HEK293 (cell line): Measurements from ENCODE around the gene CNN2.

Experiments used
- CTCF ChIA-PET: fragments of 350-600 bp; formaldehyde crosslinking; extraction: SDS; loops from one replicate; lab custom pipeline; 2021; ENCODE audit warnings: antibody characterized with exemption; lab: Yijun Ruan, JAX
- POLR2A ChIA-PET: fragments of 300-600 bp; formaldehyde crosslinking; extraction: SDS; loops from one replicate; lab custom pipeline; 2020; ENCODE audit warnings: antibody characterized with exemption, inconsistent platforms; lab: Yijun Ruan, JAX
- H3K27ac ChIP-seq: fragments of 200-500 bp; sonication (Bioruptor generic); 2 replicates; pipeline ENCODE4 v1.5.1; 2014; ENCODE audit warnings: low read depth, low read length, control low read depth, inconsistent platforms; ENCODE audit errors: extremely low read depth
- H3K36me3 ChIP-seq, 2 experiments: fragments of 200-500 bp in 1 of 2; sonication (Bioruptor generic) in 1 of 2; 1 replicate in 1 of 2; 2 replicates in 1 of 2; pipeline ENCODE4 v1.5.1; 2014 to 2017; ENCODE audit warnings: inconsistent platforms in 2 of 2, low read length in 2 of 2; ENCODE audit not compliant: control insufficient read depth in 2 of 2, insufficient read depth in 1 of 2
- H3K4me1 ChIP-seq: fragments of 200-500 bp; sonication (Bioruptor generic); 2 replicates; pipeline ENCODE4 v1.5.1; 2014; ENCODE audit warnings: mild to moderate bottlenecking, low read length, inconsistent platforms; ENCODE audit not compliant: control insufficient read depth, insufficient read depth
- H3K4me3 ChIP-seq: 2 replicates; pipeline ENCODE4 v1.5.1; 2011; ENCODE audit warnings: low read depth, mild to moderate bottlenecking, control low read depth, low read length, moderate library complexity
- H3K9me3 ChIP-seq: fragments of 200-500 bp; sonication (Bioruptor generic); 2 replicates; pipeline ENCODE4 v1.5.1; 2014; ENCODE audit warnings: low read depth, low read length, inconsistent platforms; ENCODE audit not compliant: control insufficient read depth, insufficient read depth
- BCL11B ChIP-seq: fragments of 450-650 bp; formaldehyde crosslinking; IDR thresholded peaks from 2 replicates; pipeline ENCODE4 v1.5.1; 2016; ENCODE audit warnings: low read depth, missing biosample characterization, missing genetic modification characterization
- HOXC10 ChIP-seq: sonication (generic); formaldehyde crosslinking; IDR thresholded peaks from 2 replicates; pipeline ENCODE4 v1.8.1; 2023; ENCODE audit warnings: mild to moderate bottlenecking, missing genetic modification reagents
- KLF17 ChIP-seq: fragments of 450-650 bp; formaldehyde crosslinking; IDR thresholded peaks from 2 replicates; pipeline ENCODE4 v1.5.1; 2016; ENCODE audit warnings: missing biosample characterization, missing genetic modification characterization
- MYNN ChIP-seq: fragments of 450-650 bp; formaldehyde crosslinking; IDR thresholded peaks from 2 replicates; pipeline ENCODE4 v1.5.1; 2016; ENCODE audit warnings: missing biosample characterization, missing genetic modification characterization, borderline replicate concordance
- PRDM2 ChIP-seq: fragments of 450-650 bp; formaldehyde crosslinking; IDR thresholded peaks from 2 replicates; pipeline ENCODE4 v1.5.1; 2016; ENCODE audit warnings: missing biosample characterization, missing genetic modification characterization, borderline replicate concordance
- SCRT2 ChIP-seq: fragments of 450-650 bp; formaldehyde crosslinking; IDR thresholded peaks from 2 replicates; pipeline ENCODE4 v1.5.1; 2016; ENCODE audit warnings: missing biosample characterization, missing genetic modification characterization
- TRIM28 ChIP-seq: IDR thresholded peaks from 2 replicates; pipeline ENCODE4 v1.6.1; 2011; ENCODE audit warnings: low read length, control low read depth, borderline replicate concordance
- WT1 ChIP-seq: fragments of 450-650 bp; formaldehyde crosslinking; IDR thresholded peaks from 2 replicates; pipeline ENCODE4 v1.5.1; 2016; ENCODE audit warnings: missing biosample characterization, missing genetic modification characterization
- ZBTB20 ChIP-seq: fragments of 450-650 bp; formaldehyde crosslinking; IDR thresholded peaks from 2 replicates; pipeline ENCODE4 v1.5.1; 2016; ENCODE audit warnings: missing biosample characterization, missing genetic modification characterization
- ZNF121 ChIP-seq: fragments of 450-650 bp; formaldehyde crosslinking; IDR thresholded peaks from 2 replicates; pipeline ENCODE4 v1.5.1; 2016; ENCODE audit warnings: missing biosample characterization, missing genetic modification characterization
- ZNF16 ChIP-seq: fragments of 450-650 bp; formaldehyde crosslinking; IDR thresholded peaks from 2 replicates; pipeline ENCODE4 v1.5.1; 2016; ENCODE audit warnings: low read depth, missing biosample characterization, missing genetic modification characterization
- ZNF211 ChIP-seq: fragments of 450-650 bp; formaldehyde crosslinking; IDR thresholded peaks from 2 replicates; pipeline ENCODE4 v1.5.1; 2016; ENCODE audit warnings: low read depth, missing biosample characterization, missing genetic modification characterization
- ZNF274 ChIP-seq, 2 experiments: fragments of 200-500 bp in 1 of 2; fragments of 450-650 bp in 1 of 2; sonication (Bioruptor generic) in 1 of 2; formaldehyde crosslinking in 1 of 2; IDR thresholded peaks; 2 replicates each; pipeline versions ENCODE4 v1.5.1 to v1.6.1; 2014 to 2016; ENCODE audit warnings: borderline replicate concordance in 1 of 2, inconsistent platforms in 1 of 2, low read length in 1 of 2, missing biosample characterization in 1 of 2, missing genetic modification characterization in 1 of 2
- ZNF280D ChIP-seq: fragments of 450-650 bp; formaldehyde crosslinking; IDR thresholded peaks from 2 replicates; pipeline ENCODE4 v1.5.1; 2016; ENCODE audit warnings: missing biosample characterization, missing genetic modification characterization
- ZNF311 ChIP-seq: fragments of 450-650 bp; formaldehyde crosslinking; IDR thresholded peaks from 2 replicates; pipeline ENCODE4 v1.5.1; 2017; ENCODE audit warnings: missing biosample characterization, missing genetic modification characterization, borderline replicate concordance
- ZNF449 ChIP-seq: fragments of 450-650 bp; formaldehyde crosslinking; IDR thresholded peaks from 2 replicates; pipeline ENCODE4 v1.5.1; 2017; ENCODE audit warnings: missing biosample characterization, mild to moderate bottlenecking, missing genetic modification characterization, moderate library complexity
- ZNF514 ChIP-seq: fragments of 450-650 bp; formaldehyde crosslinking; IDR thresholded peaks from 2 replicates; pipeline ENCODE4 v1.5.1; 2016; ENCODE audit warnings: missing biosample characterization, missing genetic modification characterization
- ZNF692 ChIP-seq: fragments of 450-650 bp; formaldehyde crosslinking; IDR thresholded peaks from 2 replicates; pipeline ENCODE4 v1.5.1; 2016; ENCODE audit warnings: missing biosample characterization, missing genetic modification characterization
- ZSCAN18 ChIP-seq: fragments of 450-650 bp; formaldehyde crosslinking; IDR thresholded peaks from 2 replicates; pipeline ENCODE4 v1.5.1; 2016; ENCODE audit warnings: missing biosample characterization, missing genetic modification characterization
- ZSCAN5A ChIP-seq: fragments of 450-650 bp; formaldehyde crosslinking; IDR thresholded peaks from 2 replicates; pipeline ENCODE4 v1.5.1; 2016; ENCODE audit warnings: missing biosample characterization, missing genetic modification characterization

Gene CNN2

GRCh38 chr19:1070576-1070930 lies 44.1 kb downstream of the CNN2 start:
- ChIA-PET POLR2A (no interaction called here), CTCF (no interaction called here)
- Histone ChIP-seq H3K36me3 (no peaks in the 10 kb centered on the region), H3K27ac (no peak overlapping the region), H3K4me1 (peaks cover 2% of the 10 kb centered on the region; the same call in 1 of the 2 replicates), H3K4me3 (no peak overlapping the region), H3K9me3 (no peaks in the 10 kb centered on the region)
- no peak for TF ChIP-seq TRIM28
- TF ChIP-seq ZNF449 (tag by site-specific recombination) = no peak
- TF ChIP-seq ZSCAN18 (tag by site-specific recombination) = no peak
- TF ChIP-seq ZNF514 (tag by site-specific recombination) = no peak
- no peak for TF ChIP-seq ZNF16 (tag by site-specific recombination)
- no peak for TF ChIP-seq MYNN (tag by site-specific recombination)
- no peak for TF ChIP-seq ZNF692 (tag by site-specific recombination)
- TF ChIP-seq ZNF280D = no peak
- no peak for TF ChIP-seq ZNF121 (tag by site-specific recombination)
- TF ChIP-seq HOXC10 (CRISPR knock-in tag) = no peak
- no peak for TF ChIP-seq ZNF211 (tag by site-specific recombination)
- TF ChIP-seq ZNF311 (tag by site-specific recombination) = no peak
- no peak for TF ChIP-seq ZBTB20 (tag by site-specific recombination)
- TF ChIP-seq WT1 = no peak
- no peak for TF ChIP-seq KLF17 (tag by site-specific recombination)
- no peak for TF ChIP-seq ZNF274 (IDR thresholded peaks at IDR 0.05; ENCODE audit: low read length)
- no peak for TF ChIP-seq ZNF274 (tag by site-specific recombination; IDR thresholded peaks at IDR 0.05; ENCODE audit: borderline replicate concordance)
- no peak for TF ChIP-seq SCRT2 (tag by site-specific recombination)
- TF ChIP-seq PRDM2 (tag by site-specific recombination) = no peak
- no peak for TF ChIP-seq ZSCAN5A (tag by site-specific recombination)
- TF ChIP-seq BCL11B (tag by site-specific recombination) = no peak
